ENCODE data around the gene ROGDI. TPM values are rescaled to one million over a fixed set of nuclear protein-coding genes. Genes with fewer than 3 reads are reported as not detected.

The ROGDI gene
- total RNA-seq, 1 donor from 2014 or later = 113 TPM

DNA sequence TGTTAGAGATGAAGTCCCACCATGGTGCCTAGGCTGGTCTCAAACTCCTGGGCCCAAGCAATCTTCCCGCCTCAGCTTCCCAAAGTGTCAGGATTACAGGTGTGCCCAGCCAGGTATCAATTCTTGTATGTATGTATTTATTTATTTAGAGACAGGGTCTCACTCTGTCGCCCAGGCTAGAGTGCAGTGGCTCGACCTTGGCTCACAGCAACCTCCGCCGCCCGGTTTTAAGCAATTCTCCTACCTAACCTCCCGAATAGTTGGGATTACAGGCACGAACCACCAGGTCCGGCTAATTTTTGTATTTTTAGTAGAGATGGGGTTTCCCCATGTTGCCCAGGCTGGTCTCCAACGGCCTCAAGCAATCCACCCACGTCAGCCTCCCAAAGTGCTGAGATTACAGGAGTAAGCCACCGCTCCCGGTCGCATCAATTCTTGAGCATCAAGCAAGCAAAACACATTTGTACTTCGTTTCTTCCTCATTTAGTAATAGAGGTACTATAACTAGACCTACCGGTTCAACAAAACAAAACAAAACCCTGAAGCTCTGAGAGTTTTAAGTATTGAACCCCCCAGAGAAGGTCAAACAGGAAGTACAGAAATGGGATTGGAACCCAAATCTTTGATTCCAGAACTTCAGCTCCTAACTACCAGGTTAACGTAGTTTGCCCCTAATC, 34.4 kb downstream of the ROGDI start:
- H3K9me3 Mint-ChIP-seq (ENCODE audit: unreplicated experiment) = peaks cover 5% of the 10 kb centered on the region
- H3K27ac Mint-ChIP-seq (ENCODE audit: unreplicated experiment) = peak overlapping the region; percentile 59
- TF ChIP-seq, protein P1, sequence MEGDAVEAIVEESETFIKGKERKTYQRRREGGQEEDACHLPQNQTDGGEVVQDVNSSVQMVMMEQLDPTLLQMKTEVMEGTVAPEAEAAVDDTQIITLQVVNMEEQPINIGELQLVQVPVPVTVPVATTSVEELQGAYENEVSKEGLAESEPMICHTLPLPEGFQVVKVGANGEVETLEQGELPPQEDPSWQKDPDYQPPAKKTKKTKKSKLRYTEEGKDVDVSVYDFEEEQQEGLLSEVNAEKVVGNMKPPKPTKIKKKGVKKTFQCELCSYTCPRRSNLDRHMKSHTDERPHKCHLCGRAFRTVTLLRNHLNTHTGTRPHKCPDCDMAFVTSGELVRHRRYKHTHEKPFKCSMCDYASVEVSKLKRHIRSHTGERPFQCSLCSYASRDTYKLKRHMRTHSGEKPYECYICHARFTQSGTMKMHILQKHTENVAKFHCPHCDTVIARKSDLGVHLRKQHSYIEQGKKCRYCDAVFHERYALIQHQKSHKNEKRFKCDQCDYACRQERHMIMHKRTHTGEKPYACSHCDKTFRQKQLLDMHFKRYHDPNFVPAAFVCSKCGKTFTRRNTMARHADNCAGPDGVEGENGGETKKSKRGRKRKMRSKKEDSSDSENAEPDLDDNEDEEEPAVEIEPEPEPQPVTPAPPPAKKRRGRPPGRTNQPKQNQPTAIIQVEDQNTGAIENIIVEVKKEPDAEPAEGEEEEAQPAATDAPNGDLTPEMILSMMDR (IDR thresholded peaks at IDR 0.05; ENCODE audit: partially characterized antibody, unreplicated experiment) = no peak
- no peak for DNase-seq
- no peaks in the 10 kb centered on the region for H3K27me3 Mint-ChIP-seq (ENCODE audit: unreplicated experiment)
- peaks cover 7% of the 10 kb centered on the region for H3K4me1 Mint-ChIP-seq (ENCODE audit: low read depth, unreplicated experiment)
- no peaks in the 10 kb centered on the region for H3K36me3 Mint-ChIP-seq (ENCODE audit: unreplicated experiment)
- H3K4me3 Mint-ChIP-seq (ENCODE audit: unreplicated experiment) = peak overlapping the region; percentile 89

DNA sequence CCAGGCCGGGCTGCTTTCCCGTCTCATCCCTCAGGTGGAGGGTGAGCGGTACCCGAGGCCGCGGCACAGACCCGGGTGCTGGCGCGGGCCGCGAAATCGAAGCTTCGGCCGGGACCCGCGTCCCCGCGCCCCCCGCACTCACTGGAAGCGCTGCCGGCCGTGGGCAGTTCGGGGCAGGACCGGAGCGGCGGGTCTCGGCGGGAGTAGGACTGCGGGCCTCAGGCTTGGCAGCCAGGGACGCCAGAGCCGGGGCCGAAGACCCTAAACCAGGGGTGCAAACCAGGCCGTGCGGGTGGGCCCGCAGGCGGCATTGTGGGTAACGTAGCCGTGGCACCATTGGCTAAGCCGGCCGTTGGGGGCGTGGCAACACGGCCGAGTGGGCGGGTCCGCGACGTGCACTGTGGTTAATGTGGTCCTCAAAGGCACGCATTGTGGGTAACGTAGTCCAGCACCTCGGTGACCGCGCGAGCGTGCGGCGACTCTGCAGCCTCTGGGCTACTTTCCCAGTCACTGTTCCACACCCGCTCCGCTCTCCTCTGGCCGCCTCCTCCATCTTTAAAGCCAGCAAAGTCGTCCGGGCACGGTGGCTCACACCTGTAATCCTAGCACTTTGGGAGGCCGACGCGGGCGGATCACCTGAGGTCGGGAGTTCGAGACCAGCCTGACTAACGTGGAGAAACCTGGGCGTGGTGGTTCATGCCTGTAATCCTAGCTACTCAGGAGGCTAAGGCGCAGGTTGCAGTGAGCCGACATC, 35.4 kb downstream of the ROGDI start, which contains the start of gene ZNF500:
Gene ZNF500, minus strand, starts transcription at position 288 of the 754 bp plus-strand sequence. CDS start 1,184 bp downstream, outside the sequence.
- H3K36me3 Mint-ChIP-seq (ENCODE audit: unreplicated experiment) = no peaks in the 10 kb centered on the region
- peak; percentile 100 for DNase-seq
- peaks cover 7% of the 10 kb centered on the region for H3K4me1 Mint-ChIP-seq (ENCODE audit: low read depth, unreplicated experiment)
- TF ChIP-seq, protein P1 (IDR thresholded peaks at IDR 0.05; ENCODE audit: partially characterized antibody, unreplicated experiment) = no peak
- peak within 1 kb of the TSS; percentile 89 for H3K4me3 Mint-ChIP-seq (ENCODE audit: unreplicated experiment)
- peaks cover 5% of the 10 kb centered on the region for H3K9me3 Mint-ChIP-seq (ENCODE audit: unreplicated experiment)
- H3K27me3 Mint-ChIP-seq (ENCODE audit: unreplicated experiment) = no peaks in the 10 kb centered on the region
- peak within 1 kb of the TSS; percentile 70 for H3K27ac Mint-ChIP-seq (ENCODE audit: unreplicated experiment)

DNA sequence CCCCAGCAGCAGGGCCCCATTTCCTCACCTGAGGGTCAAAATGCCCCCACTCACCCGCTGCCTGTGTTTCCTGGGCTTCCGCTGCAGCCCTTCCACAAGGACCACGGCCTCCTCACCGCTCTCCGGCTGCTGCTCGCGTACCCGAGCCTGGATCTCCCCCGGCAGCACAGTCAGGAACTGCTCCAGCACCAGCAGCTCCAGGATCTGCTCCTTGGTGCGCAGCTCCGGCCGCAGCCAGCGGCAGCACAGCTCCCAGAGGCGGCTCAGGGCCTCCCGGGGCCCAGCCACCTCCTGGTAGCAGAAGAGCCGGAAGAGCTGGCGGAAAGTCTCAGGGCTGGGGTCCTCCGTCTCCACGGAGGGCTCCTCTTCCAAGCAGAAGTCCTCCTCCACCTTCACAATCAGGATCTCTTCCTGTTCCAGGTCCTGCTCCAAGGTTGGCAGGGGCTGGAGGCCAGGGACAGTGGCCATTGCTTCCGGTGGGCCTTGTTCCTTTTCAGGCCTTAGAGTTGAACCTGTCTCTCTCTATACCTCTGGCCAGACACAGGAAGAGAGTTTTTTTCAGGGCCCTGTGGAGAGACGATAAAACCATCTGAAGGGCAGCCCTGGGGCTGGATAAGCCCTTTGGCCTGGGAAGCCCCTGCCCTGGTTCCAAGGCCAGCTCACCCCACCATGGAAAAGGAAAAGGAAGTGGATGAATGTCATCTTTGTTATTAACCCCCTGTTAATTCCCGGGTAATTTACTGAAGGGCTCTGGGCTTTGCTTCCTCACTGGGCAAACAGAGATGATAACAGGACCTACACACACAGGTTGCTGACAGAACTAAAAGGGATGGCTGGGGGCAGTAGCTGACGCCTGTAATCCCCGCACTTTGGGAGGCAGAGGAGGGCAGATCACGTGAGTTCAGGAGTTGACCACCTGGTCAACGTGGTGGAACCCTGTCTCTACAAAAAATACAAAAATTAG, 36.6 kb downstream of the ROGDI start:
- peaks cover 5% of the 10 kb centered on the region for H3K9me3 Mint-ChIP-seq (ENCODE audit: unreplicated experiment)
- no peak for DNase-seq
- H3K27me3 Mint-ChIP-seq (ENCODE audit: unreplicated experiment) = no peaks in the 10 kb centered on the region
- H3K27ac Mint-ChIP-seq (ENCODE audit: unreplicated experiment) = peak overlapping the region; percentile 70
- TF ChIP-seq, protein P1 (IDR thresholded peaks at IDR 0.05; ENCODE audit: partially characterized antibody, unreplicated experiment) = no peak
- peak overlapping the region; percentile 85 for H3K4me3 Mint-ChIP-seq (ENCODE audit: unreplicated experiment)
- H3K4me1 Mint-ChIP-seq (ENCODE audit: low read depth, unreplicated experiment) = peaks cover 7% of the 10 kb centered on the region
- no peaks in the 10 kb centered on the region for H3K36me3 Mint-ChIP-seq (ENCODE audit: unreplicated experiment)

DNA sequence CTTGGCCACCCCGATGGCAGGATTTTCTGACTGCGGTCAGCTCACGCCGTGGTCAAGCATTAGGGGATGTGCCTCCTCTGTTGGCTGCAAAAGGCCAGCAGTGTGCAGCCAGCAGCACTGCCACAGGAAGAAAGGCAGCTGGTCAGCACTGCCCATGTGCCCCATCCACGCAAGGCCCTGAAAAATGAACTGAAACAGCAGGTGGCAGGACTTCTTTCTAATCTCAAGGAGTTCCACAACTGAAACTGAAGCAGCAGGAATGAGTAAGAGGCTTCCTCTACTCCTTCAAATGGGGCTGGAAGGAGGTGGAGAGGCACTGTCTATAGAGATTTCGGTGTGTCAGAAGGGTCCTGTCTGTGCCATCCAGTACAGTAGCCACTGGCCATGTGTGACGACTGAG, 38.6 kb downstream of the ROGDI start:
- TF ChIP-seq, protein P1 (IDR thresholded peaks at IDR 0.05; ENCODE audit: partially characterized antibody, unreplicated experiment) = no peak
- no peak for DNase-seq
- Mint-ChIP-seq H3K4me3 (ENCODE audit: unreplicated experiment) (no peak overlapping the region), H3K9me3 (ENCODE audit: unreplicated experiment) (peaks cover 3% of the 10 kb centered on the region), H3K27ac (ENCODE audit: unreplicated experiment) (no peak overlapping the region), H3K36me3 (ENCODE audit: unreplicated experiment) (no peaks in the 10 kb centered on the region), H3K27me3 (ENCODE audit: unreplicated experiment) (no peaks in the 10 kb centered on the region), H3K4me1 (ENCODE audit: low read depth, unreplicated experiment) (peaks cover 7% of the 10 kb centered on the region)
